HG03039 (cell line): Measurements from ENCODE around the gene LGR5.

Source experiments
- ATAC-seq: cut with Tn5 transposase; IDR thresholded peaks from one replicate; pipeline ENCODE4 v1.9.1; 2021; ENCODE audit warnings: mild to moderate bottlenecking, moderate library complexity; ENCODE audit not compliant: unreplicated experiment

LGR5 gene

GRCh38 chr12:71436696-71437095 is 2.9 kb upstream of the LGR5 start:
- no peak for ATAC-seq

GRCh38 chr12:71438670-71439361 is 782 bp upstream of the LGR5 start:
- ATAC-seq = no peak

GRCh38 chr12:71439362-71439612 is 311 bp upstream of the LGR5 start:
- no peak for ATAC-seq

- no peak for ATAC-seq
Measured at GRCh38 chr12:71440345-71440762, 756 bp downstream of the LGR5 start.

- no peak for ATAC-seq
Measured at GRCh38 chr12:71440763-71441748, 1.5 kb downstream of the LGR5 start.

- ATAC-seq = no peak
Measured at GRCh38 chr12:71441836-71442566, 2.4 kb downstream of the LGR5 start.

GRCh38 chr12:71442567-71442931 is 3.0 kb downstream of the LGR5 start:
- no peak for ATAC-seq

- ATAC-seq = no peak
Measured at GRCh38 chr12:71445071-71445470, 5.5 kb downstream of the LGR5 start.

GRCh38 chr12:71447691-71448132 is 8.1 kb downstream of the LGR5 start:
- no peak for ATAC-seq

GRCh38 chr12:71448150-71448581 is 8.6 kb downstream of the LGR5 start:
- no peak for ATAC-seq

- no peak for ATAC-seq
Measured at GRCh38 chr12:71449373-71450070, 9.9 kb downstream of the LGR5 start.

GRCh38 chr12:71452006-71452405 is 12.4 kb downstream of the LGR5 start:
- ATAC-seq = no peak

- no peak for ATAC-seq
Measured at GRCh38 chr12:71455028-71455737, 15.6 kb downstream of the LGR5 start.

- ATAC-seq = no peak
Measured at GRCh38 chr12:71456316-71456715, 16.7 kb downstream of the LGR5 start.

GRCh38 chr12:71456990-71457389 is 17.4 kb downstream of the LGR5 start:
- ATAC-seq = no peak

GRCh38 chr12:71460318-71460717 is 20.7 kb downstream of the LGR5 start:
- ATAC-seq = no peak

- no peak for ATAC-seq
Measured at GRCh38 chr12:71460850-71461609, 21.4 kb downstream of the LGR5 start.

- no peak for ATAC-seq
Measured at GRCh38 chr12:71461787-71462328, 22.3 kb downstream of the LGR5 start.

- no peak for ATAC-seq
Measured at GRCh38 chr12:71465796-71466195, 26.2 kb downstream of the LGR5 start.
